ENCODE data around the gene ADCY3.

DNA sequence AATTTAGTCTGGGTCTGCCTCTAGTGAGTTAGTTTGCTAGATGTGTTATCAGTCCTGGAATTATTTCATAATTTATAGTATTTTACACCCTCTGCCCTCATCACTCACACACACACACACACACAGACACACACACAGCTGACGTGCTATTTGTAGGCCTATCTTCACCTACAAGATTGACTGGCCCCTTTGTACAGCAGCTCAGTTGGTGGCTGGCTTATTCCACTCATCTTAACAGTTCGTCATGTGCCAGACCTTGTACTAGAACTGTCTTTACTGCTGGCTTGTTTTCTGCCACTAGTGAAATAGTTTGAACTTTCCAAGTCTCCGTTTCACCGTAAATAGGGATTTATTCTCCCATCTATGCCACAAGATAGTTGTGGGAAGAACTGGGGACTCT is 105.5 kb downstream of the ADCY3 start:
- TF ChIP-seq, protein P1, sequence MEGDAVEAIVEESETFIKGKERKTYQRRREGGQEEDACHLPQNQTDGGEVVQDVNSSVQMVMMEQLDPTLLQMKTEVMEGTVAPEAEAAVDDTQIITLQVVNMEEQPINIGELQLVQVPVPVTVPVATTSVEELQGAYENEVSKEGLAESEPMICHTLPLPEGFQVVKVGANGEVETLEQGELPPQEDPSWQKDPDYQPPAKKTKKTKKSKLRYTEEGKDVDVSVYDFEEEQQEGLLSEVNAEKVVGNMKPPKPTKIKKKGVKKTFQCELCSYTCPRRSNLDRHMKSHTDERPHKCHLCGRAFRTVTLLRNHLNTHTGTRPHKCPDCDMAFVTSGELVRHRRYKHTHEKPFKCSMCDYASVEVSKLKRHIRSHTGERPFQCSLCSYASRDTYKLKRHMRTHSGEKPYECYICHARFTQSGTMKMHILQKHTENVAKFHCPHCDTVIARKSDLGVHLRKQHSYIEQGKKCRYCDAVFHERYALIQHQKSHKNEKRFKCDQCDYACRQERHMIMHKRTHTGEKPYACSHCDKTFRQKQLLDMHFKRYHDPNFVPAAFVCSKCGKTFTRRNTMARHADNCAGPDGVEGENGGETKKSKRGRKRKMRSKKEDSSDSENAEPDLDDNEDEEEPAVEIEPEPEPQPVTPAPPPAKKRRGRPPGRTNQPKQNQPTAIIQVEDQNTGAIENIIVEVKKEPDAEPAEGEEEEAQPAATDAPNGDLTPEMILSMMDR (IDR thresholded peaks at IDR 0.05): no peak
- no peak for TF ChIP-seq EP300 (IDR thresholded peaks at IDR 0.05)
- TF ChIP-seq POLR2A (IDR thresholded peaks at IDR 0.05): no peak
- no peak for TF ChIP-seq POLR2AphosphoS5 (IDR thresholded peaks at IDR 0.05)
